Cortex of kidney (tissue), 1 donor: ENCODE data around the gene OR10V1.

ENCODE experiments used
- DNase-seq: peaks from one replicate; lab custom pipeline; 2025; lab: John Stamatoyannopoulos, UW

OR10V1 gene

DNA sequence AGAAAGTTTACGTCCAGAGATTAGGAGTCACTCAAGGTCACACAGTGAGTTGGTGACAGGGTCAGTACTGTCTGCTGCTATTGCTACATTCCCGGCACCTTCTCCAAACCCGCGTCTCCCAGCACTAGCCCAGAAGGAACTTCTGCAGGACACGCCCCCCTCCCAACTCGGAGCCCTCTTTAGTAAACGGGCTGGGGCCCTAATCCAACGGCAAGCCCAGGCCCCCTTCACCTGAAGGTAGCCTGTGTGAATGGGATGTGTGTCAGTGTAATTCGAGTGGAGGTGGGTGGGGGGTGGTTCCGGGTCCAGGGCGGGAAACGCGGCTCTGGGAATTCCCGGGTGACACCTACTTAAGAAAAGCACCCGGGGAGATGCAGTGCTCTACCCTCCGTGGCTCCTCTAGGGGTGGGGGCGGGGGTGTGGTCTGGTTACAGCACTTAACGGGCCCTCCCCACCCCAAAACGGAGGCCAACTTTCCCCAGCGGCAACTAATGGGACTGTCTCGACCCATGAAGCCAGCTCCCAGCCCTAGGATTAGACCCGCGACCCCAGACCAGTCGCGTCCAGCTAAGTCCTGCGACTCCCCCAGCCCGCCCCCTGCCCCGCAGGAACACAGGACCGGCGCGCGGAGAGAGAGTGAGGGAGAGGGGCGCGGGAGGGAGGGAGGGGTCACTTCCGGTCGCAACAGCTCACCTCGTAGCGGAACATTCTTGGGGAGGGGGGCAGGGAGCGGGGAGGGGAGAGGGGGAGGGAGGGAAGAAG, 45.3 kb downstream of the OR10V1 start:
- no peak for DNase-seq

DNA sequence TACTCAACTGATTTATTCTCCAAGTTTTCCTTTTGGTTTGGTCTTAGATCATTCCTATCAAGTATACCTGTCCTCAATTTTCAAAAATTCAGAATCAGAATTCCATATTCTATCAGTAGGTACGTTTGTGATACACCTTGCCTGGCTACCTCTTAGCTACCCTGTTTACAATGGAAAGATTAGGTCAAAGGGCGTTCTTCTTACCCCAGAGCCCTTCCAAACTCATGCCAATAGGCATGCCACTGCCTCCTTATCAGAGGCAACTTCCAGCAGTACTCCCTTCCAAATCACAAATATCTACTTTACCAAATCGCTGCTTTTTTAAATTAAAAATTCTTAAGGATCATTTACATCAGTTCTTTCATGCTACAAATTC, 45.8 kb downstream of the OR10V1 start:
- no peak for DNase-seq

DNA sequence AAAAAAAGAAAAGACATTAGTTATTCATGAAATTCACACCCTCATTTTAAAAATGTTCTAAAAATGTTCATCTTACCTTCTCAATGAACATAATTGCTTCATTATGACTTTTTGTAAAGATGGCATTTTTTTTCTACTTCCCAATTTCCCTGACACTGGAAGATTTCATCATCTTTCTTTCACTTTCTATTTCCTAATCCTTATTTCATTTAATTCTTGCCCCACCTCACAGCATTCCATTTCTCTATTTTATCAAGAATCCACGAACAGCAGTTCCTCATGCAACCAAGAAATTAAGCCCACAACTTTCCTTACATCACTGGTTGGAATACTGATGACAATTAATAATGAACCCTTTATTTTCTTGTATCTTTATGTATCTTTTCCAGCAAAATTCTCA, 46.7 kb downstream of the OR10V1 start:
- DNase-seq = no peak
